Skeletal muscle satellite cell (primary cell): ENCODE data around the gene AFF1.

Source experiments
- H3K27me3 ChIP-seq: 2 replicates; pipeline ENCODE4 v1.7.0; 2013; ENCODE audit warnings: low read length; ENCODE audit not compliant: control insufficient read depth, insufficient read depth
- H3K36me3 ChIP-seq: 2 replicates; pipeline ENCODE4 v1.7.0; 2013; ENCODE audit warnings: mild to moderate bottlenecking, control low read depth, low read length; ENCODE audit not compliant: insufficient read depth
- H3K4me1 ChIP-seq: 2 replicates; pipeline ENCODE4 v1.7.0; 2013; ENCODE audit warnings: low read length; ENCODE audit not compliant: control insufficient read depth, insufficient read depth
- H3K4me2 ChIP-seq: 2 replicates; pipeline ENCODE4 v1.7.0; 2013; ENCODE audit warnings: mild to moderate bottlenecking, low read length
- H3K4me3 ChIP-seq: 2 replicates; pipeline ENCODE4 v1.7.0; 2013; ENCODE audit warnings: low read length
- H3K9ac ChIP-seq: 2 replicates; pipeline ENCODE4 v1.7.0; 2013; ENCODE audit warnings: mild to moderate bottlenecking, low read depth, low read length, moderate library complexity
- H3K9me3 ChIP-seq: replicated peaks from 2 replicates; pipeline ENCODE4 v1.7.0; 2013; ENCODE audit warnings: mild to moderate bottlenecking, control low read depth, low read length

The AFF1 gene

DNA sequence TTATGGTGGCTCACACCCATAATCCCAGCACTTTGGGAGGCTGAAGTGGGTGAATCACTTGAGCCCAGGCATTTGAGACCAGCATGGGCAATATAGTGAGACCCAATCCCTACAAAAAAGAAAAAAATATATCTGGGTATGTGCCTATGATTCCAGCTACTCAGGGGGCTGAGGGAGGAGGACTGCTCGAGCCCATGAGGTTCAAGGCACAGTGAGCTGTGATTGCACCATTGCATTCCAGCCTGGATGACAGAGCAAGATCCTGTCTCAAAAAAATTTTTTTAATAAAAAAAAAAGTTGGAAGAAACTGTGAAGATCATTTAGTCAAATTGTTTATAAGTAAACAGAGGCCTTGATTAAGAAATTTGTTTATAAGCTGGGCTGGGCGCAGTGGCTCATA is 246.0 kb downstream of the AFF1 start:
- Histone ChIP-seq H3K36me3 (no peaks in the 10 kb centered on the region), H3K27me3 (no peaks in the 10 kb centered on the region), H3K9ac (no peak overlapping the region), H3K9me3 (no peaks in the 10 kb centered on the region), H3K4me3 (no peak overlapping the region), H3K4me2 (no peak overlapping the region), H3K4me1 (no peaks in the 10 kb centered on the region)

- H3K4me1 ChIP-seq, result peaks cover 11% of the 10 kb centered on the region
- H3K9me3 ChIP-seq, result no peaks in the 10 kb centered on the region
- H3K9ac ChIP-seq, result no peak overlapping the region
- H3K36me3 ChIP-seq, result no peaks in the 10 kb centered on the region
- no peaks in the 10 kb centered on the region for H3K27me3 ChIP-seq
- no peak overlapping the region for H3K4me3 ChIP-seq
- no peak overlapping the region for H3K4me2 ChIP-seq
These were observed 250.5 kb downstream of the AFF1 start for GRCh38 chr4:87185146-87185870.

DNA sequence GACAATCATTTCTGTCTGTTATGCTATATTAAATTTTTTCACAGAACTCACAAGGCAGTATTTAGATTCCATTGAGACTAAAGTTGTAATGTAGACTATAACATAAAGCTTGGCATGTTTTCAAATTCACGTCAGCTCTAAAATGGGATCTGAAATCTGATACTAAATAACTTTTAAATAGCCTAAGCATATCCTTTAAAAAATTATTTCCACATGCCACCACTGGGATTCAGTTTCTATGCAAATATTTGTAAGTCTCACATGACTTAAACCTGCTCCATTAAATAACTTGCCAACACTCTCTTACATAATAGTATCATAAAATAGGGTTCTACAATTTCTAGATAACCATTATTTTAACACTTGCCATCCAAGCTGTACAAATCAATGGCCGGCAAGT is 253.2 kb downstream of the AFF1 start:
- no peak overlapping the region for H3K4me2 ChIP-seq
- peaks cover 11% of the 10 kb centered on the region for H3K4me1 ChIP-seq
- H3K9me3 ChIP-seq, result no peaks in the 10 kb centered on the region
- no peaks in the 10 kb centered on the region for H3K27me3 ChIP-seq
- H3K36me3 ChIP-seq, result no peaks in the 10 kb centered on the region
- H3K9ac ChIP-seq, result no peak overlapping the region
- H3K4me3 ChIP-seq, result no peak overlapping the region

DNA sequence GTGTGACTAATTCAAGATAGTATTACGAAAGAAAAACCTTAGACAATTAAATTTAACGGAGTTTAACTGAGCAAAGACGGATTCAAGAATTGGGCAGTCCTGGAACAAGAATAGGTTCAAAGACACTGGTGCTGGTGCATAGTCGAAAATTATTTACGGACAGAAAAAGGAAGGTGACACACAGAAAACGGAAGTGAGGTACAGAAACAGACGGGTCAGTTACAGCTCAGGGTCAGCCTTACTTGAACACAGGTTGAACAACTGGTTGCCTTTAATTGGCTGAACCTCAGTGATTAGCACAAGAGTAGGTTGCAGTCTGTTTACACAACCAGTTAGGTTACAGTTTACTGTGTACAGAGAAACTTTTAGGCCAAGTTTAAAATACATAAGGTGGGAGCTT is 254.1 kb downstream of the AFF1 start:
- H3K9ac ChIP-seq, result no peak overlapping the region
- H3K36me3 ChIP-seq, result no peaks in the 10 kb centered on the region
- H3K9me3 ChIP-seq, result no peaks in the 10 kb centered on the region
- peaks cover 11% of the 10 kb centered on the region for H3K4me1 ChIP-seq
- no peak overlapping the region for H3K4me3 ChIP-seq
- H3K27me3 ChIP-seq, result no peaks in the 10 kb centered on the region
- peak overlapping the region; percentile 60 for H3K4me2 ChIP-seq
